GM18858 (cell line): ENCODE data around the gene C2CD2.

ENCODE experiments used
- ATAC-seq: cut with Tn5 transposase; IDR thresholded peaks from one replicate; pipeline ENCODE4 v1.9.1; 2021; ENCODE audit not compliant: unreplicated experiment

C2CD2 gene

GRCh38 chr21:41848958-41849580 is 104.7 kb downstream of the C2CD2 start:
- ATAC-seq = no peak

- ATAC-seq = no peak
Measured at GRCh38 chr21:41848533-41848932, 105.3 kb downstream of the C2CD2 start.

- no peak for ATAC-seq
Measured at GRCh38 chr21:41847066-41847804, 106.6 kb downstream of the C2CD2 start.

- no peak for ATAC-seq
Measured at GRCh38 chr21:41846536-41846935, 107.3 kb downstream of the C2CD2 start.

GRCh38 chr21:41846033-41846317 is 107.8 kb downstream of the C2CD2 start:
- no peak for ATAC-seq

- ATAC-seq = no peak
Measured at GRCh38 chr21:41845310-41846032, 108.3 kb downstream of the C2CD2 start.

GRCh38 chr21:41843584-41843983 is 110.2 kb downstream of the C2CD2 start:
- ATAC-seq = no peak

GRCh38 chr21:41840880-41841279 is 112.9 kb downstream of the C2CD2 start:
- ATAC-seq = no peak

GRCh38 chr21:41839387-41840000 is 114.3 kb downstream of the C2CD2 start:
- no peak for ATAC-seq

GRCh38 chr21:41837756-41838297 is 116.0 kb downstream of the C2CD2 start:
- no peak for ATAC-seq

- ATAC-seq = no peak
Measured at GRCh38 chr21:41836166-41837015, 117.4 kb downstream of the C2CD2 start.

GRCh38 chr21:41835711-41836154 is 118.1 kb downstream of the C2CD2 start:
- no peak for ATAC-seq
